Vagina (tissue), 2 donors: ENCODE data around the gene PSMA8.

Experiments used
- CTCF ChIP-seq, 3 experiments: fragments of 450-650 bp in 2 of 3; fragments of 200-600 bp in 1 of 3; sonication (generic) in 1 of 3; IDR thresholded peaks; one replicate each; pipeline ENCODE4 v1.5.1; 2017 to 2019; ENCODE audit warnings: antibody characterized with exemption in 3 of 3, mild to moderate bottlenecking in 2 of 3, moderate library complexity in 2 of 3
- POLR2AphosphoS5 ChIP-seq, 2 donors: sonication (generic); formaldehyde crosslinking; IDR thresholded peaks; one replicate each; pipeline ENCODE4 v1.9.0; 2017; ENCODE audit warnings: antibody characterized with exemption in 2 of 2, mild to moderate bottlenecking in 2 of 2, low read depth in 1 of 2; ENCODE audit not compliant: insufficient read depth in 1 of 2

GRCh38 chr18:26088487-26088886 is 45.2 kb upstream of the PSMA8 start:
- TF ChIP-seq CTCF (IDR thresholded peaks at IDR 0.05), result no peak
- no peak for TF ChIP-seq POLR2AphosphoS5 (IDR thresholded peaks at IDR 0.05; ENCODE audit: insufficient read depth in 1 of 2, low read depth in 1 of 2)
